ENCODE data around the gene GJD3.

GRCh38 chr17:40407460-40407859 lies 42.9 kb upstream of the GJD3 start:
- no peak for TF ChIP-seq CTCF (IDR thresholded peaks at IDR 0.05)
- no peak for TF ChIP-seq TCF7L2 (IDR thresholded peaks at IDR 0.05; ENCODE audit: low read depth, low read length)
- TF ChIP-seq, protein P1, sequence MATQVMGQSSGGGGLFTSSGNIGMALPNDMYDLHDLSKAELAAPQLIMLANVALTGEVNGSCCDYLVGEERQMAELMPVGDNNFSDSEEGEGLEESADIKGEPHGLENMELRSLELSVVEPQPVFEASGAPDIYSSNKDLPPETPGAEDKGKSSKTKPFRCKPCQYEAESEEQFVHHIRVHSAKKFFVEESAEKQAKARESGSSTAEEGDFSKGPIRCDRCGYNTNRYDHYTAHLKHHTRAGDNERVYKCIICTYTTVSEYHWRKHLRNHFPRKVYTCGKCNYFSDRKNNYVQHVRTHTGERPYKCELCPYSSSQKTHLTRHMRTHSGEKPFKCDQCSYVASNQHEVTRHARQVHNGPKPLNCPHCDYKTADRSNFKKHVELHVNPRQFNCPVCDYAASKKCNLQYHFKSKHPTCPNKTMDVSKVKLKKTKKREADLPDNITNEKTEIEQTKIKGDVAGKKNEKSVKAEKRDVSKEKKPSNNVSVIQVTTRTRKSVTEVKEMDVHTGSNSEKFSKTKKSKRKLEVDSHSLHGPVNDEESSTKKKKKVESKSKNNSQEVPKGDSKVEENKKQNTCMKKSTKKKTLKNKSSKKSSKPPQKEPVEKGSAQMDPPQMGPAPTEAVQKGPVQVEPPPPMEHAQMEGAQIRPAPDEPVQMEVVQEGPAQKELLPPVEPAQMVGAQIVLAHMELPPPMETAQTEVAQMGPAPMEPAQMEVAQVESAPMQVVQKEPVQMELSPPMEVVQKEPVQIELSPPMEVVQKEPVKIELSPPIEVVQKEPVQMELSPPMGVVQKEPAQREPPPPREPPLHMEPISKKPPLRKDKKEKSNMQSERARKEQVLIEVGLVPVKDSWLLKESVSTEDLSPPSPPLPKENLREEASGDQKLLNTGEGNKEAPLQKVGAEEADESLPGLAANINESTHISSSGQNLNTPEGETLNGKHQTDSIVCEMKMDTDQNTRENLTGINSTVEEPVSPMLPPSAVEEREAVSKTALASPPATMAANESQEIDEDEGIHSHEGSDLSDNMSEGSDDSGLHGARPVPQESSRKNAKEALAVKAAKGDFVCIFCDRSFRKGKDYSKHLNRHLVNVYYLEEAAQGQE (IDR thresholded peaks at IDR 0.05; ENCODE audit: insufficient read depth in 1 of 2, low read depth in 2 of 2, low read length in 1 of 2): no peak
